HCT116 (cell line): ENCODE measurements around the gene MFSD1. TPM values are rescaled to one million over a fixed set of nuclear protein-coding genes. Genes with fewer than 3 reads are reported as not detected.

Experiments used
- ATAC-seq: fragments of 200-7000 bp; cut with Tn5 transposase; 2 replicates; pipeline ENCODE4 v1.9.1; 2020; ENCODE audit warnings: mild to moderate bottlenecking, moderate library complexity
- BruUV-seq: library from RNA; stranded (reverse); fragments of 400-500 nt; replicated peaks from 2 replicates; lab custom pipeline; 2021; lab: Mats Ljungman, UMichigan
- CTCF ChIA-PET: fragments of 300-600 bp; sonication (Branson Sonifier 250); formaldehyde crosslinking; loops from one replicate; lab custom pipeline; 2021; ENCODE audit warnings: antibody characterized with exemption; lab: Charles Lee
- POLR2A ChIA-PET: fragments of 300-600, 350-600 bp; sonication (Branson Sonifier 250); formaldehyde crosslinking; loops from one replicate; lab custom pipeline; 2021; ENCODE audit warnings: antibody characterized with exemption; lab: Charles Lee
- RAD21 ChIA-PET, 2 experiments: fragments of 300-600 bp; sonication (Branson Sonifier 250); formaldehyde crosslinking; loops; one replicate each; lab custom pipeline; 2023; ENCODE audit warnings: low total read pairs in 2 of 2; ENCODE audit not compliant: uncharacterized antibody in 2 of 2, unreplicated experiment in 2 of 2, low non-redundant PET in 1 of 2; lab: Charles Lee
- DNase-seq: peaks from one replicate; pipeline ENCODE4 v3.0.0-alpha.2; 2010; ENCODE audit warnings: low read depth, low spot score
- H2AFZ ChIP-seq: fragments of 200-600 bp; shearing (Covaris generic), sonication (generic); 2 replicates; pipeline ENCODE4 v1.6.1; 2017; ENCODE audit warnings: low read depth, mixed run types, mixed read lengths, antibody characterized with exemption, low read length; ENCODE audit not compliant: poor library complexity, severe bottlenecking
- H3K27ac ChIP-seq: 2 replicates; pipeline ENCODE4 v1.5.1; 2012; ENCODE audit warnings: low read depth, low read length
- H3K27me3 ChIP-seq: fragments of 200-600 bp; sonication (generic); 2 replicates; pipeline ENCODE4 v1.6.1; 2016; ENCODE audit warnings: mixed run types, low read length, mixed read lengths; ENCODE audit not compliant: insufficient read depth
- H3K36me3 ChIP-seq, 2 experiments: fragments of 200-500 bp in 1 of 2; fragments of 200-600 bp in 1 of 2; sonication (Bioruptor generic) in 1 of 2; sonication (generic) in 1 of 2; 2 replicates each; pipeline versions ENCODE4 v1.5.1 to v1.6.1; 2014 to 2016; ENCODE audit warnings: low read length in 2 of 2, inconsistent platforms in 1 of 2, mixed read lengths in 1 of 2, mixed run types in 1 of 2; ENCODE audit not compliant: insufficient read depth in 2 of 2, control insufficient read depth in 1 of 2
- H3K4me1 ChIP-seq, 2 experiments: fragments of 200-600 bp in 1 of 2; sonication (generic) in 1 of 2; 2 replicates each; pipeline versions ENCODE4 v1.5.1 to v1.6.1; 2012 to 2017; ENCODE audit warnings: low read length in 2 of 2, inconsistent platforms in 1 of 2, mild to moderate bottlenecking in 1 of 2, mixed read lengths in 1 of 2, mixed run types in 1 of 2, moderate library complexity in 1 of 2; ENCODE audit not compliant: insufficient read depth in 2 of 2, control insufficient read depth in 1 of 2
- H3K4me2 ChIP-seq: fragments of 200-600 bp; sonication (generic); 2 replicates; pipeline ENCODE4 v1.6.1; 2017; ENCODE audit warnings: mixed run types, low read length, mixed read lengths
- H3K4me3 ChIP-seq, 2 experiments: fragments of 200-600 bp in 1 of 2; sonication (generic) in 1 of 2; replicated peaks in 1 of 2; 2 replicates each; pipeline ENCODE4 v1.5.1; 2011 to 2016; ENCODE audit warnings: low read length in 2 of 2, control low read depth in 1 of 2, low read depth in 1 of 2, mild to moderate bottlenecking in 1 of 2, mixed read lengths in 1 of 2, mixed run types in 1 of 2
- H3K79me2 ChIP-seq: fragments of 200-600 bp; sonication (generic); 2 replicates; pipeline ENCODE4 v1.6.1; 2017; ENCODE audit warnings: mild to moderate bottlenecking, mixed run types, low read length, moderate library complexity, mixed read lengths; ENCODE audit not compliant: insufficient read depth
- H3K9ac ChIP-seq: fragments of 200-600 bp; sonication (generic); 2 replicates; pipeline ENCODE4 v1.6.1; 2016; ENCODE audit warnings: low read length, mixed read lengths
- H3K9me2 ChIP-seq: fragments of 200-600 bp; sonication (generic), shearing (Covaris generic); 2 replicates; pipeline ENCODE4 v1.6.1; 2017; ENCODE audit warnings: mixed run types, mild to moderate bottlenecking, moderate library complexity; ENCODE audit not compliant: insufficient read depth
- H3K9me3 ChIP-seq, 2 experiments: fragments of 200-500 bp in 1 of 2; fragments of 200-600 bp in 1 of 2; sonication (Bioruptor generic) in 1 of 2; sonication (generic) in 1 of 2; 2 replicates each; pipeline ENCODE4 v1.6.1; 2014 to 2017; ENCODE audit warnings: low read length in 2 of 2, mixed read lengths in 2 of 2, inconsistent platforms in 1 of 2, low read depth in 1 of 2, mild to moderate bottlenecking in 1 of 2, mixed run types in 1 of 2, moderate library complexity in 1 of 2; ENCODE audit not compliant: control insufficient read depth in 1 of 2, insufficient read depth in 1 of 2
- H4K20me1 ChIP-seq: fragments of 200-600 bp; sonication (generic), shearing (Covaris generic); 2 replicates; pipeline ENCODE4 v1.6.1; 2017; ENCODE audit warnings: mixed run types, mild to moderate bottlenecking, moderate library complexity; ENCODE audit not compliant: insufficient read depth
- CEBPB ChIP-seq: IDR thresholded peaks from 2 replicates; pipeline ENCODE4 v1.6.1; 2012; ENCODE audit warnings: low read depth
- EGR1 ChIP-seq: IDR thresholded peaks from 2 replicates; pipeline ENCODE4 v1.6.1; 2012; ENCODE audit warnings: low read depth
- ELF1 ChIP-seq: IDR thresholded peaks from 2 replicates; pipeline ENCODE4 v1.6.1; 2012; ENCODE audit warnings: low read depth, borderline replicate concordance
- EZH2 ChIP-seq: fragments of 200-600 bp; sonication (generic); IDR thresholded peaks from 2 replicates; pipeline ENCODE4 v1.6.1; 2017; ENCODE audit warnings: antibody characterized with exemption, mixed run types
- POLR2A ChIP-seq: IDR thresholded peaks from 2 replicates; pipeline ENCODE4 v1.7.0; 2011; ENCODE audit warnings: borderline replicate concordance; ENCODE audit not compliant: insufficient read depth, insufficient read length; ENCODE audit errors: extremely low read depth
- POLR2AphosphoS5 ChIP-seq: IDR thresholded peaks from 2 replicates; pipeline ENCODE4 v1.6.1; 2011; ENCODE audit warnings: mild to moderate bottlenecking, low read depth, low read length, moderate library complexity
- RAD21 ChIP-seq: IDR thresholded peaks from 2 replicates; pipeline ENCODE4 v1.6.1; 2012; ENCODE audit warnings: low read depth, mild to moderate bottlenecking
- SIN3A ChIP-seq: IDR thresholded peaks from 2 replicates; pipeline ENCODE4 v1.6.1; 2012; ENCODE audit warnings: low read depth
- SP1 ChIP-seq: IDR thresholded peaks from 2 replicates; pipeline ENCODE4 v1.6.1; 2012; ENCODE audit warnings: low read depth
- TCF7L2 ChIP-seq: IDR thresholded peaks from 2 replicates; pipeline ENCODE4 v1.7.0; 2011; ENCODE audit warnings: borderline replicate concordance, inconsistent platforms; ENCODE audit not compliant: insufficient read depth, insufficient read length; ENCODE audit errors: extremely low read depth
- YY1 ChIP-seq: IDR thresholded peaks from 2 replicates; pipeline ENCODE4 v1.6.1; 2011; ENCODE audit warnings: low read length, low read depth, moderate library complexity, mild to moderate bottlenecking; ENCODE audit not compliant: insufficient replicate concordance; ENCODE audit errors: extremely low read depth
- ZFX ChIP-seq: fragments of 450-650 bp; IDR thresholded peaks from 2 replicates; pipeline ENCODE4 v1.6.1; 2017
- ZNF274 ChIP-seq: fragments of 200-500 bp; sonication (Bioruptor generic); IDR thresholded peaks from 2 replicates; pipeline ENCODE4 v1.6.1; 2014; ENCODE audit warnings: mild to moderate bottlenecking, low read depth, low read length, inconsistent platforms
- intact Hi-C: fragments of 100-400 bp; cut with micrococcal nuclease; formaldehyde crosslinking; loops from 2 replicates; pipeline ENCODE4 v1.10.0; 2022
- total RNA-seq: library from RNA; stranded (reverse); gene quantifications from one replicate; pipeline ENCODE4 v1.2.1, GENCODE V29; 2021; ENCODE audit not compliant: unreplicated experiment
- TF ChIP-seq, protein P1 (sequence below): IDR thresholded peaks from 2 replicates; pipeline ENCODE4 v1.6.1; 2012
- TF ChIP-seq, protein P2 (sequence below), 3 experiments: fragments of 200-600 bp in 1 of 3; sonication (generic) in 1 of 3; IDR thresholded peaks in 2 of 3; conservative IDR thresholded peaks in 1 of 3; 2 replicates each; pipeline ENCODE4 v1.5.1; 2012 to 2017; ENCODE audit warnings: low read depth in 2 of 3, low read length in 2 of 3, antibody characterized with exemption in 1 of 3, borderline replicate concordance in 1 of 3, control low read depth in 1 of 3, mild to moderate bottlenecking in 1 of 3, mixed read lengths in 1 of 3, mixed run types in 1 of 3, moderate library complexity in 1 of 3; ENCODE audit not compliant: insufficient read depth in 1 of 3
- TF ChIP-seq, protein P3 (sequence below): IDR thresholded peaks from 2 replicates; pipeline ENCODE4 v1.6.1; 2012
- TF ChIP-seq, protein P4 (sequence below): IDR thresholded peaks from 2 replicates; pipeline ENCODE4 v1.6.1; 2012; ENCODE audit warnings: low read depth

The MFSD1 gene
- total RNA-seq, 1 experiment from 2014 or later = 12.8 TPM

DNA sequence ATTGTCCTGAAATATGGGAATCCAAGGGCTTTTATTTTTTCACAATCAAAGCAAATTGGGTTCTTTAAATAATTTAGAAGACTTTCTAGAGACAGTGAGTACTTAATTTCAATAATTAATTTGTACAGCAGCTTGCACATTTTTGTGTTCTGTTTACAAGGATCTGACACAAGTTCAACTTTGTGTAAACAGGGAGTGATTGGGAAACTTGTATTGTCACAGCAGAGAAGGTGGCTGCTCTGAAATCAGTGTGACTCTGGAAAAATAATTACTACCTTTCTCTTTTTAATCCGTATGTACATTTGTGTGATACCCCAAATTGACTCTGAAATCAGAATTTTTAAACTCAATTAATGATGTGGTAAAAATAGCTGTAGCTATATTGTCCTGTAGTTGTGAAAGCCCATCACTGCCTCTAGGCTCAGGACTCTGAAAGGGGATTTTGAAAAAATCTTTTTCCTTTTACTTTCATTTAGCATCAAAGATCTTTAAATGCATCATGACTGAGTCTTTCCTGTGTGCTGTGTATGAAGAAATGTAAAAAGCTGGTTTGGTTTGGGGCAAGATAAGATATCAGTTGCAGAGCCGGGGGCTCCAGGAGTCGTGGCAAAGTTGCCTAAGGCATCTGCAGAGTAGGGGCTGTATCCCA lies 45.1 kb downstream of the MFSD1 start:
- H4K20me1 ChIP-seq = no peaks in the 10 kb centered on the region
- intact Hi-C loops = loop anchor here (2.0 to 10.0 kb wide), 5 partner anchors 275 to 1158 kb away; no protein-coding TSS in a partner anchor
- H3K27ac ChIP-seq = no peak overlapping the region
- no peaks in the 10 kb centered on the region for H3K36me3 ChIP-seq
- H3K9ac ChIP-seq = no peak overlapping the region
- no TSS peak for BruUV-seq
- no peak for DNase-seq
- TF ChIP-seq EZH2 (no peak), RAD21 (no peak), POLR2AphosphoS5 (no peak), CEBPB (no peak), ZFX (no peak), SP1 (no peak), SIN3A (no peak), POLR2A (no peak), TCF7L2 (no peak), ZNF274 (no peak), EGR1 (no peak), YY1 (no peak), ELF1 (no peak)
- TF ChIP-seq, protein P1, sequence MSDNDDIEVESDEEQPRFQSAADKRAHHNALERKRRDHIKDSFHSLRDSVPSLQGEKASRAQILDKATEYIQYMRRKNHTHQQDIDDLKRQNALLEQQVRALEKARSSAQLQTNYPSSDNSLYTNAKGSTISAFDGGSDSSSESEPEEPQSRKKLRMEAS = no peak
- TF ChIP-seq, protein P2, sequence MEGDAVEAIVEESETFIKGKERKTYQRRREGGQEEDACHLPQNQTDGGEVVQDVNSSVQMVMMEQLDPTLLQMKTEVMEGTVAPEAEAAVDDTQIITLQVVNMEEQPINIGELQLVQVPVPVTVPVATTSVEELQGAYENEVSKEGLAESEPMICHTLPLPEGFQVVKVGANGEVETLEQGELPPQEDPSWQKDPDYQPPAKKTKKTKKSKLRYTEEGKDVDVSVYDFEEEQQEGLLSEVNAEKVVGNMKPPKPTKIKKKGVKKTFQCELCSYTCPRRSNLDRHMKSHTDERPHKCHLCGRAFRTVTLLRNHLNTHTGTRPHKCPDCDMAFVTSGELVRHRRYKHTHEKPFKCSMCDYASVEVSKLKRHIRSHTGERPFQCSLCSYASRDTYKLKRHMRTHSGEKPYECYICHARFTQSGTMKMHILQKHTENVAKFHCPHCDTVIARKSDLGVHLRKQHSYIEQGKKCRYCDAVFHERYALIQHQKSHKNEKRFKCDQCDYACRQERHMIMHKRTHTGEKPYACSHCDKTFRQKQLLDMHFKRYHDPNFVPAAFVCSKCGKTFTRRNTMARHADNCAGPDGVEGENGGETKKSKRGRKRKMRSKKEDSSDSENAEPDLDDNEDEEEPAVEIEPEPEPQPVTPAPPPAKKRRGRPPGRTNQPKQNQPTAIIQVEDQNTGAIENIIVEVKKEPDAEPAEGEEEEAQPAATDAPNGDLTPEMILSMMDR (IDR thresholded peaks at IDR 0.05 in 2 of 3, conservative IDR thresholded peaks at IDR 0.05 in 1 of 3; ENCODE audit: borderline replicate concordance in 1 of 3, insufficient read depth in 1 of 3, low read depth in 2 of 3, low read length in 2 of 3) = no peak
- TF ChIP-seq, protein P3, sequence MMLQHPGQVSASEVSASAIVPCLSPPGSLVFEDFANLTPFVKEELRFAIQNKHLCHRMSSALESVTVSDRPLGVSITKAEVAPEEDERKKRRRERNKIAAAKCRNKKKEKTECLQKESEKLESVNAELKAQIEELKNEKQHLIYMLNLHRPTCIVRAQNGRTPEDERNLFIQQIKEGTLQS = no peak
- TF ChIP-seq, protein P4, sequence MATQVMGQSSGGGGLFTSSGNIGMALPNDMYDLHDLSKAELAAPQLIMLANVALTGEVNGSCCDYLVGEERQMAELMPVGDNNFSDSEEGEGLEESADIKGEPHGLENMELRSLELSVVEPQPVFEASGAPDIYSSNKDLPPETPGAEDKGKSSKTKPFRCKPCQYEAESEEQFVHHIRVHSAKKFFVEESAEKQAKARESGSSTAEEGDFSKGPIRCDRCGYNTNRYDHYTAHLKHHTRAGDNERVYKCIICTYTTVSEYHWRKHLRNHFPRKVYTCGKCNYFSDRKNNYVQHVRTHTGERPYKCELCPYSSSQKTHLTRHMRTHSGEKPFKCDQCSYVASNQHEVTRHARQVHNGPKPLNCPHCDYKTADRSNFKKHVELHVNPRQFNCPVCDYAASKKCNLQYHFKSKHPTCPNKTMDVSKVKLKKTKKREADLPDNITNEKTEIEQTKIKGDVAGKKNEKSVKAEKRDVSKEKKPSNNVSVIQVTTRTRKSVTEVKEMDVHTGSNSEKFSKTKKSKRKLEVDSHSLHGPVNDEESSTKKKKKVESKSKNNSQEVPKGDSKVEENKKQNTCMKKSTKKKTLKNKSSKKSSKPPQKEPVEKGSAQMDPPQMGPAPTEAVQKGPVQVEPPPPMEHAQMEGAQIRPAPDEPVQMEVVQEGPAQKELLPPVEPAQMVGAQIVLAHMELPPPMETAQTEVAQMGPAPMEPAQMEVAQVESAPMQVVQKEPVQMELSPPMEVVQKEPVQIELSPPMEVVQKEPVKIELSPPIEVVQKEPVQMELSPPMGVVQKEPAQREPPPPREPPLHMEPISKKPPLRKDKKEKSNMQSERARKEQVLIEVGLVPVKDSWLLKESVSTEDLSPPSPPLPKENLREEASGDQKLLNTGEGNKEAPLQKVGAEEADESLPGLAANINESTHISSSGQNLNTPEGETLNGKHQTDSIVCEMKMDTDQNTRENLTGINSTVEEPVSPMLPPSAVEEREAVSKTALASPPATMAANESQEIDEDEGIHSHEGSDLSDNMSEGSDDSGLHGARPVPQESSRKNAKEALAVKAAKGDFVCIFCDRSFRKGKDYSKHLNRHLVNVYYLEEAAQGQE = no peak
- no peak for ATAC-seq
- H2AFZ ChIP-seq = no peak overlapping the region
- H3K9me3 ChIP-seq = no peaks in the 10 kb centered on the region
- CTCF ChIA-PET = interaction anchor here (3.6 to 4.8 kb wide), 2 partner anchors 406 to 414 kb away, joined by 22 to 52 read pairs; no protein-coding TSS in a partner anchor
- no peaks in the 10 kb centered on the region for H3K9me2 ChIP-seq
- H3K27me3 ChIP-seq = no peaks in the 10 kb centered on the region
- H3K79me2 ChIP-seq = no peaks in the 10 kb centered on the region
- POLR2A ChIA-PET = no interaction called here
- no peak overlapping the region for H3K4me3 ChIP-seq
- H3K4me1 ChIP-seq = no peaks in the 10 kb centered on the region
- RAD21 ChIA-PET = interaction anchor here in 1 of 2 experiments (0.6 to 1.5 kb wide), 2 partner anchors 398 to 413 kb away, joined by 3 to 8 read pairs; no protein-coding TSS in a partner anchor
- no peak overlapping the region for H3K4me2 ChIP-seq
